ENCODE data around the gene NHLRC4.

- TF ChIP-seq PBX3 (CRISPR knock-in tag; IDR thresholded peaks at IDR 0.05; ENCODE audit: borderline replicate concordance) (no peak), ZKSCAN1 (IDR thresholded peaks at IDR 0.05; ENCODE audit: low read length) (no peak), CTCF (CRISPR knock-in tag; IDR thresholded peaks at IDR 0.05) (no peak), MTF1 (CRISPR knock-in tag; IDR thresholded peaks at IDR 0.05) (no peak), ELF4 (CRISPR knock-in tag; IDR thresholded peaks at IDR 0.05; ENCODE audit: borderline replicate concordance) (no peak)
Observed at GRCh38 chr16:552171-552570, 14.6 kb upstream of the NHLRC4 start.
